B cell (primary cell): Measurements from ENCODE around the gene COL25A1. TPM values are rescaled to one million over a fixed set of nuclear protein-coding genes. Genes with fewer than 3 reads are reported as not detected.

Experiments used
- ATAC-seq: fragments of 200-7000 bp; cut with Tn5 transposase; one replicate; pipeline ENCODE4 v1.10.0; 2021; ENCODE audit warnings: low read depth, mild to moderate bottlenecking, moderate number of reproducible peaks, moderate library complexity
- CTCF ChIA-PET: fragments of 350-600 bp; sonication (Branson Sonifier 250); formaldehyde crosslinking; loops from one replicate; lab custom pipeline; 2021; ENCODE audit warnings: antibody characterized with exemption, inconsistent platforms; lab: Charles Lee
- POLR2A ChIA-PET: fragments of 350-600 bp; sonication (Branson Sonifier 250); formaldehyde crosslinking; loops from one replicate; lab custom pipeline; 2021; ENCODE audit warnings: antibody characterized with exemption; lab: Charles Lee
- DNase-seq: peaks from one replicate; pipeline ENCODE4 v3.0.0; 2013
- H2AFZ ChIP-seq: 2 replicates; pipeline ENCODE4 v1.6.1; 2012; ENCODE audit warnings: mild to moderate bottlenecking, low read depth, low read length; ENCODE audit not compliant: insufficient read depth, poor library complexity, severe bottlenecking
- H3K27ac ChIP-seq, 2 donors: 1 replicate in 1 of 2; 2 replicates in 1 of 2; pipeline ENCODE4 v1.5.1; 2012 to 2013; ENCODE audit warnings: low read length in 2 of 2, mild to moderate bottlenecking in 2 of 2, moderate library complexity in 1 of 2
- H3K27me3 ChIP-seq, 4 experiments: fragments of 200-600 bp in 1 of 4; sonication (generic) in 1 of 4; replicated peaks in 1 of 4; 1 replicate in 2 of 4; 2 replicates in 2 of 4; pipeline versions ENCODE4 v1.6.1 to v1.7.0; 2013 to 2016; ENCODE audit warnings: low read length in 3 of 4, mild to moderate bottlenecking in 2 of 4, mixed read lengths in 1 of 4, moderate library complexity in 1 of 4; ENCODE audit not compliant: insufficient read depth in 4 of 4, control insufficient read depth in 3 of 4; ENCODE audit errors: control extremely low read depth in 1 of 4
- H3K36me3 ChIP-seq, 2 experiments: replicated peaks in 1 of 2; 1 replicate in 1 of 2; 2 replicates in 1 of 2; pipeline versions ENCODE4 v1.6.1 to v1.7.1; 2013; ENCODE audit warnings: low read length in 1 of 2; ENCODE audit not compliant: insufficient read depth in 2 of 2, control insufficient read depth in 1 of 2; ENCODE audit errors: control extremely low read depth in 1 of 2, extremely low read depth in 1 of 2
- H3K4me1 ChIP-seq, 2 donors: fragments of 200-600 bp in 1 of 2; sonication (generic) in 1 of 2; 1 replicate in 1 of 2; 2 replicates in 1 of 2; pipeline versions ENCODE4 v1.5.1 to v1.6.1; 2013 to 2017; ENCODE audit warnings: low read length in 2 of 2; ENCODE audit not compliant: control insufficient read depth in 2 of 2, insufficient read depth in 2 of 2
- H3K4me2 ChIP-seq: replicated peaks from 2 replicates; pipeline ENCODE3; 2012; ENCODE audit warnings: mild to moderate bottlenecking, low read depth, low read length; ENCODE audit not compliant: poor library complexity, severe bottlenecking
- H3K4me3 ChIP-seq, 5 experiments: fragments of 200-600 bp in 1 of 5; sonication (generic) in 1 of 5; 1 replicate in 3 of 5; 2 replicates in 2 of 5; pipeline versions ENCODE4 v1.5.1 to v1.7.0; 2011 to 2016; ENCODE audit warnings: low read length in 4 of 5, mild to moderate bottlenecking in 4 of 5, low read depth in 2 of 5, control low read depth in 1 of 5, moderate library complexity in 1 of 5; ENCODE audit not compliant: insufficient read depth in 1 of 5; ENCODE audit errors: control extremely low read depth in 1 of 5, extremely low read depth in 1 of 5
- H3K79me2 ChIP-seq: fragments of 200-600 bp; sonication (generic); one replicate; pipeline ENCODE4 v1.6.0; 2016; ENCODE audit warnings: low read length; ENCODE audit not compliant: control insufficient read depth, insufficient read depth
- H3K9ac ChIP-seq: fragments of 200-600 bp; sonication (generic); 2 replicates; pipeline ENCODE4 v1.6.1; 2017; ENCODE audit warnings: mild to moderate bottlenecking, low read length, moderate library complexity
- H3K9me3 ChIP-seq, 3 donors: one replicate each; pipeline versions ENCODE4 v1.6.1 to v1.7.1; 2013; ENCODE audit warnings: low read length in 2 of 3; ENCODE audit not compliant: control insufficient read depth in 2 of 3, insufficient read depth in 1 of 3; ENCODE audit errors: control extremely low read depth in 1 of 3
- H4K20me1 ChIP-seq: 2 replicates; pipeline ENCODE4 v1.6.0; 2012; ENCODE audit warnings: mild to moderate bottlenecking, low read length; ENCODE audit not compliant: insufficient read depth, control insufficient read depth, poor library complexity, severe bottlenecking
- H3K27ac Mint-ChIP-seq: one replicate; pipeline ENCODE4 v1.8.0; 2021; ENCODE audit warnings: mixed read lengths
- H3K27me3 Mint-ChIP-seq: one replicate; pipeline ENCODE4 v1.8.0; 2021; ENCODE audit warnings: mixed read lengths
- H3K4me1 Mint-ChIP-seq: one replicate; pipeline ENCODE4 v1.8.0; 2021; ENCODE audit warnings: mixed read lengths
- H3K4me3 Mint-ChIP-seq: one replicate; pipeline ENCODE4 v1.8.0; 2021; ENCODE audit warnings: mixed read lengths
- H3K9me3 Mint-ChIP-seq: one replicate; pipeline ENCODE4 v1.8.0; 2022; ENCODE audit warnings: mixed read lengths; ENCODE audit not compliant: insufficient read depth
- EZH2 ChIP-seq: IDR thresholded peaks from 2 replicates; pipeline ENCODE4 v1.6.1; 2012; ENCODE audit warnings: borderline replicate concordance, low read depth, mild to moderate bottlenecking, moderate library complexity, low read length; ENCODE audit not compliant: insufficient read depth, poor library complexity, severe bottlenecking
- WGBS: methylation state at CpG from one replicate; pipeline ENCODE4 v1.1.5; 2013; ENCODE audit warnings: missing lambda C conversion rate; ENCODE audit not compliant: insufficient coverage; 5-methylcytosine and 5-hydroxymethylcytosine counted together
- intact Hi-C: fragments of 100-400 bp; cut with micrococcal nuclease; formaldehyde crosslinking; loops from one replicate; pipeline ENCODE4 v1.10.0; 2022
- polyA plus RNA-seq: library from polyadenylated mRNA; depleted of rRNA; stranded (reverse); fragments of >200 nt; gene quantifications from 2 replicates; pipeline ENCODE4 v1.2.3, GENCODE V29; 2012
- total RNA-seq, 2 donors: library from RNA; stranded (reverse); fragments of 120-200 nt in 1 of 2; gene quantifications; 1 replicate in 1 of 2; 2 replicates in 1 of 2; pipeline versions ENCODE4 v1.2.3 to v1.2.4, GENCODE V29; 2013 to 2022
- TF ChIP-seq, protein P1 (sequence below): fragments of 200-600 bp; IDR thresholded peaks from one replicate; pipeline ENCODE4 v1.8.0; 2022; ENCODE audit warnings: antibody characterized with exemption, mild to moderate bottlenecking

Gene COL25A1
- total and polyA plus RNA-seq, 2 donors (not counting 1 experiment from before 2014, with no cell fraction given): not detected

DNA sequence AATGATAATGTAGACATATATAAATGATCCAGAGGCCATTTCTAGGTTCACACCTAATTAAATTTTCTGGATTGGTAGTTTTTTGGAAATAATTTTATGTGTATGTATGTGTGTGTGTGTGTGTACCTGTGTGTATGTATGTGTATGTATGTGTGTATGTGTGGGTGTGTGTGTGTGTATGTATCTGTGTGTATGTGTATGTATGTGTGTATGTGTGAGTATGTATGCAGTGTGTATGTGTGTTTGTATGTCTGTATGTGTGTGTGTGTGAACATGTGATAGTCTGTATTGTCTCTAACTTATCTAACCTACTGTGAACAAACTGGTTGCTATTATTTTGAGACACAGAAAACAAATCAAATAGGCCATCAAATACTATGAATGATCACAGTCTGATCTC, 152.6 kb downstream of the COL25A1 start:
- no peak for ATAC-seq
- H3K4me2 ChIP-seq: no peak overlapping the region
- no peaks in the 10 kb centered on the region for H3K4me1 Mint-ChIP-seq
- intact Hi-C loops: no loop called here
- no peak for TF ChIP-seq EZH2
- TF ChIP-seq, protein P1, sequence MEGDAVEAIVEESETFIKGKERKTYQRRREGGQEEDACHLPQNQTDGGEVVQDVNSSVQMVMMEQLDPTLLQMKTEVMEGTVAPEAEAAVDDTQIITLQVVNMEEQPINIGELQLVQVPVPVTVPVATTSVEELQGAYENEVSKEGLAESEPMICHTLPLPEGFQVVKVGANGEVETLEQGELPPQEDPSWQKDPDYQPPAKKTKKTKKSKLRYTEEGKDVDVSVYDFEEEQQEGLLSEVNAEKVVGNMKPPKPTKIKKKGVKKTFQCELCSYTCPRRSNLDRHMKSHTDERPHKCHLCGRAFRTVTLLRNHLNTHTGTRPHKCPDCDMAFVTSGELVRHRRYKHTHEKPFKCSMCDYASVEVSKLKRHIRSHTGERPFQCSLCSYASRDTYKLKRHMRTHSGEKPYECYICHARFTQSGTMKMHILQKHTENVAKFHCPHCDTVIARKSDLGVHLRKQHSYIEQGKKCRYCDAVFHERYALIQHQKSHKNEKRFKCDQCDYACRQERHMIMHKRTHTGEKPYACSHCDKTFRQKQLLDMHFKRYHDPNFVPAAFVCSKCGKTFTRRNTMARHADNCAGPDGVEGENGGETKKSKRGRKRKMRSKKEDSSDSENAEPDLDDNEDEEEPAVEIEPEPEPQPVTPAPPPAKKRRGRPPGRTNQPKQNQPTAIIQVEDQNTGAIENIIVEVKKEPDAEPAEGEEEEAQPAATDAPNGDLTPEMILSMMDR: no peak
- no peaks in the 10 kb centered on the region for H3K9me3 Mint-ChIP-seq
- H3K27me3 ChIP-seq: no peaks in the 10 kb centered on the region
- no peaks in the 10 kb centered on the region for H4K20me1 ChIP-seq
- POLR2A ChIA-PET: no interaction called here
- peaks cover 5% of the 10 kb centered on the region for H3K27me3 Mint-ChIP-seq
- no peaks in the 10 kb centered on the region for H3K79me2 ChIP-seq
- H3K27ac Mint-ChIP-seq: no peak overlapping the region
- H3K27ac ChIP-seq: no peak overlapping the region
- no peak overlapping the region for H3K4me3 ChIP-seq
- CTCF ChIA-PET: no interaction called here
- no peaks in the 10 kb centered on the region for H3K4me1 ChIP-seq
- H3K36me3 ChIP-seq: no peaks in the 10 kb centered on the region
- DNase-seq: no peak
- no peak overlapping the region for H3K9ac ChIP-seq
- H3K4me3 Mint-ChIP-seq: no peak overlapping the region
- no peaks in the 10 kb centered on the region for H3K9me3 ChIP-seq
- no peak overlapping the region for H2AFZ ChIP-seq

DNA sequence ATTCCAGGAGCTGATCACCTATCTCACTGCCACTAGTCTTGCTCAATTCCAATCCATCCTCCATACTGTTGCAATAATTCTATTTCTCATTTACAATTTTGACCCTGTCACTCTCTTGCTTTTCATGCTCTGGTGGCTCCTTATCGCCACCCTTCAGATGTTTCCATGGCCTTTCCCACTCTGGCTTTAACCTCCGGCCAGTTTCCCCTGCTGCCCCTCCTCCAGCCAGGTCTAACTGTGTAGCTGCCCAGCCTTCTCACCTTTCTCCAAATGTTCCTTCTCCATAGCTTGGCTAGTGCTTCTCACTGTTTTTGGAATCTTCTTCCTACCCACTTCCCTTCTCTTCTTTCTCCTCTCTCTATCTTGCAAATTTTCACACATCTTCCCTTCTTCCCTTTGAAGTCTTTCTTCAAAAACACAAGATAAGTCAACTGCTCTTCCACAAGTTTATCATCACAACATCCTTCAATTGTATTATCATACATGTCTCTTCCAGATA, 153.8 kb downstream of the COL25A1 start:
- Histone ChIP-seq H3K9ac (no peak overlapping the region), H2AFZ (no peak overlapping the region), H4K20me1 (no peaks in the 10 kb centered on the region), H3K4me1 (no peaks in the 10 kb centered on the region), H3K9me3 (no peaks in the 10 kb centered on the region), H3K27me3 (no peaks in the 10 kb centered on the region), H3K4me2 (no peak overlapping the region), H3K36me3 (no peaks in the 10 kb centered on the region), H3K79me2 (no peaks in the 10 kb centered on the region), H3K27ac (no peak overlapping the region), H3K4me3 (no peak overlapping the region)
- intact Hi-C loops: no loop called here
- DNase-seq (no peak), ATAC-seq (no peak)
- ChIA-PET POLR2A (no interaction called here), CTCF (no interaction called here)
- WGBS: 86% methylated on average over 2 of the region's 2 CpGs
- H3K4me1 Mint-ChIP-seq: no peaks in the 10 kb centered on the region
- no peaks in the 10 kb centered on the region for H3K9me3 Mint-ChIP-seq
- H3K27me3 Mint-ChIP-seq: peaks cover 5% of the 10 kb centered on the region
- no peak overlapping the region for H3K27ac Mint-ChIP-seq
- no peak overlapping the region for H3K4me3 Mint-ChIP-seq
- TF ChIP-seq EZH2: no peak
- TF ChIP-seq, protein P1: no peak
